SU-DHL-6 (cell line): Measurements from ENCODE around the gene FAM47B.

Experiments used
- H2AFZ ChIP-seq: fragments of 200-600 bp; sonication (generic); 2 replicates; pipeline ENCODE4 v1.6.1; 2014; ENCODE audit warnings: low read depth, mild to moderate bottlenecking, moderate library complexity, mixed read lengths, antibody characterized with exemption, low read length; ENCODE audit not compliant: severe bottlenecking
- H3F3A ChIP-seq: fragments of 200-600 bp; shearing (Covaris generic); 2 replicates; pipeline ENCODE4 v1.6.0; 2016; ENCODE audit warnings: antibody characterized with exemption, mild to moderate bottlenecking; ENCODE audit not compliant: insufficient read depth
- H3K27ac ChIP-seq: fragments of 200-600 bp; sonication (generic); 2 replicates; pipeline ENCODE4 v1.5.1; 2016; ENCODE audit warnings: low read depth, mild to moderate bottlenecking, low read length, moderate library complexity, mixed read lengths
- H3K27me3 ChIP-seq: fragments of 200-600 bp; sonication (generic), shearing (Covaris generic); 2 replicates; pipeline ENCODE4 v1.6.0; 2014; ENCODE audit warnings: mild to moderate bottlenecking, low read length
- H3K36me3 ChIP-seq: fragments of 200-600 bp; sonication (generic); 2 replicates; pipeline ENCODE4 v1.6.1; 2014; ENCODE audit warnings: mild to moderate bottlenecking, low read length, mixed read lengths
- H3K4me2 ChIP-seq: fragments of 300-600, 200-600 bp; shearing (Covaris generic), sonication (generic); 2 replicates; pipeline ENCODE4 v1.6.0; 2014; ENCODE audit warnings: low read length, low read depth, mild to moderate bottlenecking; ENCODE audit not compliant: poor library complexity, severe bottlenecking
- H3K4me3 ChIP-seq: fragments of 200-600 bp; sonication (generic); 2 replicates; pipeline ENCODE4 v1.5.1; 2014; ENCODE audit warnings: antibody characterized with exemption, low read length, mild to moderate bottlenecking, mixed read lengths; ENCODE audit not compliant: insufficient read depth, poor library complexity, severe bottlenecking
- H3K79me2 ChIP-seq: fragments of 200-600 bp; sonication (generic); 2 replicates; pipeline ENCODE4 v1.6.1; 2014; ENCODE audit warnings: mild to moderate bottlenecking, low read length, moderate library complexity; ENCODE audit not compliant: insufficient read depth
- H3K9ac ChIP-seq: fragments of 200-600 bp; sonication (generic); 2 replicates; pipeline ENCODE4 v1.7.0; 2014; ENCODE audit warnings: mild to moderate bottlenecking, low read length
- H3K9me2 ChIP-seq: fragments of 200-600 bp; sonication (generic); replicated peaks from 2 replicates; pipeline ENCODE4 v1.6.1; 2014; ENCODE audit warnings: low read length; ENCODE audit not compliant: insufficient read depth
- H3K9me3 ChIP-seq: fragments of 200-600 bp; sonication (generic); 2 replicates; pipeline ENCODE4 v1.6.1; 2014; ENCODE audit warnings: low read length, mixed read lengths; ENCODE audit not compliant: insufficient read depth
- H4K20me1 ChIP-seq: fragments of 200-600 bp; sonication (generic); 2 replicates; pipeline ENCODE4 v1.6.1; 2014; ENCODE audit warnings: low read depth, mild to moderate bottlenecking, antibody characterized with exemption, low read length, moderate library complexity, mixed read lengths
- CTCF ChIP-seq: fragments of 200-600 bp; sonication (generic); IDR thresholded peaks from one replicate; pipeline ENCODE4 v1.5.1; 2017; ENCODE audit warnings: antibody characterized with exemption, mild to moderate bottlenecking, low read length, moderate library complexity; ENCODE audit not compliant: insufficient read depth, poor library complexity, severe bottlenecking
- EZH2phosphoT487 ChIP-seq: fragments of 200-600 bp; sonication (generic), shearing (Covaris generic); conservative IDR thresholded peaks from 2 replicates; pipeline ENCODE4 v1.6.1; 2018; ENCODE audit warnings: mild to moderate bottlenecking, antibody characterized with exemption, low read length, moderate library complexity, mixed read lengths

The FAM47B gene

GRCh38 chrX:34972206-34972605 is 29.6 kb downstream of the FAM47B start:
- Histone ChIP-seq H3K9me2 (no peaks in the 10 kb centered on the region), H3K4me2 (no peak overlapping the region), H3K27ac (no peak overlapping the region), H2AFZ (no peak overlapping the region), H3K9me3 (no peaks in the 10 kb centered on the region), H3K79me2 (no peaks in the 10 kb centered on the region), H3K36me3 (no peaks in the 10 kb centered on the region), H3F3A (no peaks in the 10 kb centered on the region), H3K4me3 (no peak overlapping the region), H4K20me1 (no peaks in the 10 kb centered on the region), H3K27me3 (no peaks in the 10 kb centered on the region), H3K9ac (no peak overlapping the region)
- TF ChIP-seq CTCF: no peak
- TF ChIP-seq EZH2phosphoT487: no peak

DNA sequence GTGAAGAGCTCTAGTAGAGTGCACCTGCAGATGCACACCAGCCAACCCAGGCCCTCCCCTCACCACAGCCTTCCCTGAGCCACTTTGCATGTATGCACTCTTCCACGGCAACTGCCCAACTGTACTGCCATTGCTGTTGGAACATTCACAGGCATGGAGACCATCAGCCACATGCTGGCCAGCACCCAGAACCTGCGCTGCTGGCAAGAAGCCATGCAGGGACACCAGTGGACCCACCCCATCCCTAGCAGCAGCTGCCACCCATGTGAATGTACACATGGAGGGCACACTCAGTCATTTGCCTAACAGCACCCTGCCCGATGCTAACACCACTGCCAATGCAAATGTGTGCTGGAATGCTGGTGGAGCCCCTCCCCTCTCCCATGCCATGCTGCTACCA is 35.6 kb downstream of the FAM47B start:
- Histone ChIP-seq H3K9me2 (no peaks in the 10 kb centered on the region), H3K27ac (no peak overlapping the region), H3K4me3 (no peak overlapping the region), H4K20me1 (no peaks in the 10 kb centered on the region), H3K9ac (no peak overlapping the region), H2AFZ (no peak overlapping the region), H3K27me3 (no peaks in the 10 kb centered on the region), H3K9me3 (no peaks in the 10 kb centered on the region), H3F3A (no peaks in the 10 kb centered on the region), H3K79me2 (no peaks in the 10 kb centered on the region), H3K4me2 (no peak overlapping the region), H3K36me3 (no peaks in the 10 kb centered on the region)
- no peak for TF ChIP-seq CTCF
- TF ChIP-seq EZH2phosphoT487: no peak

- Histone ChIP-seq H3K27me3 (no peaks in the 10 kb centered on the region), H3K9me2 (no peaks in the 10 kb centered on the region), H3K27ac (no peak overlapping the region), H3K9ac (no peak overlapping the region), H3K36me3 (no peaks in the 10 kb centered on the region), H3K79me2 (no peaks in the 10 kb centered on the region), H3K4me2 (no peak overlapping the region), H3K4me3 (no peak overlapping the region), H3K9me3 (no peaks in the 10 kb centered on the region), H2AFZ (no peak overlapping the region), H3F3A (no peaks in the 10 kb centered on the region), H4K20me1 (no peaks in the 10 kb centered on the region)
- TF ChIP-seq CTCF (no peak), EZH2phosphoT487 (no peak)
Measured at GRCh38 chrX:34987646-34988045, 45.0 kb downstream of the FAM47B start.
